Measurements from ENCODE around the gene RHOF.

The RHOF gene

GRCh38 chr12:121806009-121806545, 12.6 kb upstream of the RHOF start:
- Histone ChIP-seq H4K20me1 (ENCODE audit: insufficient read depth, low read length) (no peaks in the 10 kb centered on the region), H3K4me1 (ENCODE audit: insufficient read depth, low read length, severe bottlenecking) (peaks cover 42% of the 10 kb centered on the region), H3K9ac (ENCODE audit: low read length) (peak overlapping the region; percentile 11; the same call in 1 of the 2 replicates), H3K9me2 (ENCODE audit: low read depth, low read length) (no peaks in the 10 kb centered on the region), H3K9me3 (ENCODE audit: low read length) (no peaks in the 10 kb centered on the region), H3K4me3 (ENCODE audit: low read depth, low read length, poor library complexity, severe bottlenecking) (peak overlapping the region; percentile 79), H3K27me3 (ENCODE audit: insufficient read depth, low read length) (no peaks in the 10 kb centered on the region), H3K36me3 (ENCODE audit: insufficient read depth, low read length) (peaks cover 31% of the 10 kb centered on the region), H3K4me2 (ENCODE audit: low read length) (peak overlapping the region; percentile 87), H3F3A (ENCODE audit: insufficient read depth, low read length) (0 out of 2 replicates have a peak, but pooled peaks cover 3% of the 10 kb centered on the region), H3K27ac (ENCODE audit: low read depth, low read length, poor library complexity, severe bottlenecking) (no peak overlapping the region), H3K79me2 (ENCODE audit: insufficient read depth, low read length) (0 out of 2 replicates have a peak, but pooled peaks cover 8% of the 10 kb centered on the region), H2AFZ (ENCODE audit: low read length) (no peak overlapping the region)
- TF ChIP-seq CTCF (IDR thresholded peaks at IDR 0.05; ENCODE audit: low read length) = no peak
- no peak for TF ChIP-seq EZH2 (IDR thresholded peaks at IDR 0.05; ENCODE audit: borderline replicate concordance, low read length)

- Histone ChIP-seq H3K27ac (ENCODE audit: low read depth, low read length, poor library complexity, severe bottlenecking) (peak overlapping the region; percentile 67), H4K20me1 (ENCODE audit: insufficient read depth, low read length) (no peaks in the 10 kb centered on the region), H3K9ac (ENCODE audit: low read length) (peak overlapping the region; percentile 83), H3K4me3 (ENCODE audit: low read depth, low read length, poor library complexity, severe bottlenecking) (peak overlapping the region; percentile 79), H3K9me2 (ENCODE audit: low read depth, low read length) (no peaks in the 10 kb centered on the region), H3K79me2 (ENCODE audit: insufficient read depth, low read length) (0 out of 2 replicates have a peak, but pooled peaks cover 8% of the 10 kb centered on the region), H3F3A (ENCODE audit: insufficient read depth, low read length) (no peaks in the 10 kb centered on the region), H3K9me3 (ENCODE audit: low read length) (no peaks in the 10 kb centered on the region), H3K4me2 (ENCODE audit: low read length) (peak overlapping the region; percentile 87), H2AFZ (ENCODE audit: low read length) (no peak overlapping the region), H3K4me1 (ENCODE audit: insufficient read depth, low read length, severe bottlenecking) (peaks cover 42% of the 10 kb centered on the region), H3K36me3 (ENCODE audit: insufficient read depth, low read length) (peaks cover 24% of the 10 kb centered on the region), H3K27me3 (ENCODE audit: insufficient read depth, low read length) (no peaks in the 10 kb centered on the region)
- no peak for TF ChIP-seq CTCF (IDR thresholded peaks at IDR 0.05; ENCODE audit: low read length)
- no peak for TF ChIP-seq EZH2 (IDR thresholded peaks at IDR 0.05; ENCODE audit: borderline replicate concordance, low read length)
Observed at GRCh38 chr12:121805171-121806008, 11.9 kb upstream of the RHOF start.

- peaks cover 45% of the 10 kb centered on the region for H3K4me1 ChIP-seq (ENCODE audit: insufficient read depth, low read length, severe bottlenecking)
- H2AFZ ChIP-seq (ENCODE audit: low read length) = no peak overlapping the region
- H3K9me3 ChIP-seq (ENCODE audit: low read length) = no peaks in the 10 kb centered on the region
- H3K4me3 ChIP-seq (ENCODE audit: low read depth, low read length, poor library complexity, severe bottlenecking) = peak overlapping the region; percentile 79
- no peaks in the 10 kb centered on the region for H3F3A ChIP-seq (ENCODE audit: insufficient read depth, low read length)
- H4K20me1 ChIP-seq (ENCODE audit: insufficient read depth, low read length) = no peaks in the 10 kb centered on the region
- TF ChIP-seq EZH2 (IDR thresholded peaks at IDR 0.05; ENCODE audit: borderline replicate concordance, low read length) (no peak), CTCF (IDR thresholded peaks at IDR 0.05; ENCODE audit: low read length) (no peak)
- peak overlapping the region; percentile 83 for H3K9ac ChIP-seq (ENCODE audit: low read length)
- peak overlapping the region; percentile 67 for H3K27ac ChIP-seq (ENCODE audit: low read depth, low read length, poor library complexity, severe bottlenecking)
- peak overlapping the region; percentile 87 for H3K4me2 ChIP-seq (ENCODE audit: low read length)
- peaks cover 16% of the 10 kb centered on the region for H3K36me3 ChIP-seq (ENCODE audit: insufficient read depth, low read length)
- H3K27me3 ChIP-seq (ENCODE audit: insufficient read depth, low read length) = no peaks in the 10 kb centered on the region
- 0 out of 2 replicates have a peak, but pooled peaks cover 8% of the 10 kb centered on the region for H3K79me2 ChIP-seq (ENCODE audit: insufficient read depth, low read length)
- no peaks in the 10 kb centered on the region for H3K9me2 ChIP-seq (ENCODE audit: low read depth, low read length)
Observed at GRCh38 chr12:121804417-121805111, 11.1 kb upstream of the RHOF start.

Data from OCI-LY1 (cell line).